ENCODE measurements around the gene PPIB. TPM values are rescaled to one million over a fixed set of nuclear protein-coding genes. Genes with fewer than 3 reads are reported as not detected.

Gene PPIB
- polyA plus RNA-seq, 1 donor, result 256 TPM

- DNase-seq (ENCODE audit: low read depth), result no peak
Measured at GRCh38 chr15:64158363-64159134, 4.3 kb downstream of the PPIB start.

GRCh38 chr15:64157599-64158125 is 5.2 kb downstream of the PPIB start:
- no peak for DNase-seq (ENCODE audit: low read depth)

- no peak for DNase-seq (ENCODE audit: low read depth)
Measured at GRCh38 chr15:64156652-64157331, 6.0 kb downstream of the PPIB start.

- no peak for DNase-seq (ENCODE audit: low read depth)
Measured at GRCh38 chr15:64155802-64156651, 6.8 kb downstream of the PPIB start.

- peak; percentile 31 for DNase-seq (ENCODE audit: low read depth)
Measured at GRCh38 chr15:64153480-64154367, 9.1 kb downstream of the PPIB start.

- no peak for DNase-seq (ENCODE audit: low read depth)
Measured at GRCh38 chr15:64152507-64153387, 10.1 kb downstream of the PPIB start.

GRCh38 chr15:64151727-64152506 is 10.9 kb downstream of the PPIB start, which contains the start of gene SNX22:
Gene SNX22 (plus strand): TSS chr15:64151731. CDS start chr15:64151776, 45 bp downstream.
- DNase-seq (ENCODE audit: low read depth), result no peak

- no peak for DNase-seq (ENCODE audit: low read depth)
Measured at GRCh38 chr15:64149893-64150578, 12.8 kb downstream of the PPIB start.

- DNase-seq (ENCODE audit: low read depth), result no peak
Measured at GRCh38 chr15:64149424-64149823, 13.4 kb downstream of the PPIB start.

GRCh38 chr15:64148581-64148980 is 14.2 kb downstream of the PPIB start:
- DNase-seq (ENCODE audit: low read depth), result no peak

- no peak for DNase-seq (ENCODE audit: low read depth)
Measured at GRCh38 chr15:64148168-64148567, 14.7 kb downstream of the PPIB start.

- no peak for DNase-seq (ENCODE audit: low read depth)
Measured at GRCh38 chr15:64146885-64147681, 15.7 kb downstream of the PPIB start.

GRCh38 chr15:64146520-64146884 is 16.3 kb downstream of the PPIB start:
- DNase-seq (ENCODE audit: low read depth), result no peak

GRCh38 chr15:64146041-64146440 is 16.8 kb downstream of the PPIB start:
- DNase-seq (ENCODE audit: low read depth), result no peak

- no peak for DNase-seq (ENCODE audit: low read depth)
Measured at GRCh38 chr15:64144565-64145281, 18.1 kb downstream of the PPIB start.

- DNase-seq (ENCODE audit: low read depth), result no peak
Measured at GRCh38 chr15:64144192-64144564, 18.6 kb downstream of the PPIB start.

GRCh38 chr15:64143276-64143675 is 19.5 kb downstream of the PPIB start:
- DNase-seq (ENCODE audit: low read depth), result no peak
